B cell (primary cell): Measurements from ENCODE around the gene ZFP36L1. TPM values are rescaled to one million over a fixed set of nuclear protein-coding genes. Genes with fewer than 3 reads are reported as not detected.
A peak's percentile ranks its signal among the peaks of the same experiment; 100 is the strongest.

Experiments used
- ATAC-seq: fragments of 200-7000 bp; cut with Tn5 transposase; one replicate; pipeline ENCODE4 v1.10.0; 2021; ENCODE audit warnings: low read depth, mild to moderate bottlenecking, moderate number of reproducible peaks, moderate library complexity
- CTCF ChIA-PET: fragments of 350-600 bp; sonication (Branson Sonifier 250); formaldehyde crosslinking; loops from one replicate; lab custom pipeline; 2021; ENCODE audit warnings: antibody characterized with exemption, inconsistent platforms; lab: Charles Lee
- POLR2A ChIA-PET: fragments of 350-600 bp; sonication (Branson Sonifier 250); formaldehyde crosslinking; loops from one replicate; lab custom pipeline; 2021; ENCODE audit warnings: antibody characterized with exemption; lab: Charles Lee
- DNase-seq: peaks from one replicate; pipeline ENCODE4 v3.0.0; 2013
- H2AFZ ChIP-seq: 2 replicates; pipeline ENCODE4 v1.6.1; 2012; ENCODE audit warnings: mild to moderate bottlenecking, low read depth, low read length; ENCODE audit not compliant: insufficient read depth, poor library complexity, severe bottlenecking
- H3K27ac ChIP-seq, 2 donors: 1 replicate in 1 of 2; 2 replicates in 1 of 2; pipeline ENCODE4 v1.5.1; 2012 to 2013; ENCODE audit warnings: low read length in 2 of 2, mild to moderate bottlenecking in 2 of 2, moderate library complexity in 1 of 2
- H3K27me3 ChIP-seq, 4 experiments: fragments of 200-600 bp in 1 of 4; sonication (generic) in 1 of 4; replicated peaks in 1 of 4; 1 replicate in 2 of 4; 2 replicates in 2 of 4; pipeline versions ENCODE4 v1.6.1 to v1.7.0; 2013 to 2016; ENCODE audit warnings: low read length in 3 of 4, mild to moderate bottlenecking in 2 of 4, mixed read lengths in 1 of 4, moderate library complexity in 1 of 4; ENCODE audit not compliant: insufficient read depth in 4 of 4, control insufficient read depth in 3 of 4; ENCODE audit errors: control extremely low read depth in 1 of 4
- H3K36me3 ChIP-seq, 2 experiments: replicated peaks in 1 of 2; 1 replicate in 1 of 2; 2 replicates in 1 of 2; pipeline versions ENCODE4 v1.6.1 to v1.7.1; 2013; ENCODE audit warnings: low read length in 1 of 2; ENCODE audit not compliant: insufficient read depth in 2 of 2, control insufficient read depth in 1 of 2; ENCODE audit errors: control extremely low read depth in 1 of 2, extremely low read depth in 1 of 2
- H3K4me1 ChIP-seq, 2 donors: fragments of 200-600 bp in 1 of 2; sonication (generic) in 1 of 2; 1 replicate in 1 of 2; 2 replicates in 1 of 2; pipeline versions ENCODE4 v1.5.1 to v1.6.1; 2013 to 2017; ENCODE audit warnings: low read length in 2 of 2; ENCODE audit not compliant: control insufficient read depth in 2 of 2, insufficient read depth in 2 of 2
- H3K4me2 ChIP-seq: replicated peaks from 2 replicates; pipeline ENCODE3; 2012; ENCODE audit warnings: mild to moderate bottlenecking, low read depth, low read length; ENCODE audit not compliant: poor library complexity, severe bottlenecking
- H3K4me3 ChIP-seq, 5 experiments: fragments of 200-600 bp in 1 of 5; sonication (generic) in 1 of 5; 1 replicate in 3 of 5; 2 replicates in 2 of 5; pipeline versions ENCODE4 v1.5.1 to v1.7.0; 2011 to 2016; ENCODE audit warnings: low read length in 4 of 5, mild to moderate bottlenecking in 4 of 5, low read depth in 2 of 5, control low read depth in 1 of 5, moderate library complexity in 1 of 5; ENCODE audit not compliant: insufficient read depth in 1 of 5; ENCODE audit errors: control extremely low read depth in 1 of 5, extremely low read depth in 1 of 5
- H3K79me2 ChIP-seq: fragments of 200-600 bp; sonication (generic); one replicate; pipeline ENCODE4 v1.6.0; 2016; ENCODE audit warnings: low read length; ENCODE audit not compliant: control insufficient read depth, insufficient read depth
- H3K9ac ChIP-seq: fragments of 200-600 bp; sonication (generic); 2 replicates; pipeline ENCODE4 v1.6.1; 2017; ENCODE audit warnings: mild to moderate bottlenecking, low read length, moderate library complexity
- H3K9me3 ChIP-seq, 3 donors: one replicate each; pipeline versions ENCODE4 v1.6.1 to v1.7.1; 2013; ENCODE audit warnings: low read length in 2 of 3; ENCODE audit not compliant: control insufficient read depth in 2 of 3, insufficient read depth in 1 of 3; ENCODE audit errors: control extremely low read depth in 1 of 3
- H4K20me1 ChIP-seq: 2 replicates; pipeline ENCODE4 v1.6.0; 2012; ENCODE audit warnings: mild to moderate bottlenecking, low read length; ENCODE audit not compliant: insufficient read depth, control insufficient read depth, poor library complexity, severe bottlenecking
- H3K27ac Mint-ChIP-seq: one replicate; pipeline ENCODE4 v1.8.0; 2021; ENCODE audit warnings: mixed read lengths
- H3K27me3 Mint-ChIP-seq: one replicate; pipeline ENCODE4 v1.8.0; 2021; ENCODE audit warnings: mixed read lengths
- H3K4me1 Mint-ChIP-seq: one replicate; pipeline ENCODE4 v1.8.0; 2021; ENCODE audit warnings: mixed read lengths
- H3K4me3 Mint-ChIP-seq: one replicate; pipeline ENCODE4 v1.8.0; 2021; ENCODE audit warnings: mixed read lengths
- H3K9me3 Mint-ChIP-seq: one replicate; pipeline ENCODE4 v1.8.0; 2022; ENCODE audit warnings: mixed read lengths; ENCODE audit not compliant: insufficient read depth
- CTCF ChIP-seq: fragments of 200-600 bp; IDR thresholded peaks from one replicate; pipeline ENCODE4 v1.8.0; 2022; ENCODE audit warnings: antibody characterized with exemption, mild to moderate bottlenecking
- EZH2 ChIP-seq: IDR thresholded peaks from 2 replicates; pipeline ENCODE4 v1.6.1; 2012; ENCODE audit warnings: borderline replicate concordance, low read depth, mild to moderate bottlenecking, moderate library complexity, low read length; ENCODE audit not compliant: insufficient read depth, poor library complexity, severe bottlenecking
- WGBS: methylation state at CpG from one replicate; pipeline ENCODE4 v1.1.5; 2013; ENCODE audit warnings: missing lambda C conversion rate; ENCODE audit not compliant: insufficient coverage; 5-methylcytosine and 5-hydroxymethylcytosine counted together
- intact Hi-C: fragments of 100-400 bp; cut with micrococcal nuclease; formaldehyde crosslinking; loops from one replicate; pipeline ENCODE4 v1.10.0; 2022
- polyA plus RNA-seq: library from polyadenylated mRNA; depleted of rRNA; stranded (reverse); fragments of >200 nt; gene quantifications from 2 replicates; pipeline ENCODE4 v1.2.3, GENCODE V29; 2012
- total RNA-seq, 2 donors: library from RNA; stranded (reverse); fragments of 120-200 nt in 1 of 2; gene quantifications; 1 replicate in 1 of 2; 2 replicates in 1 of 2; pipeline versions ENCODE4 v1.2.3 to v1.2.4, GENCODE V29; 2013 to 2022

ZFP36L1 gene
- total and polyA plus RNA-seq, 2 donors (not counting 1 experiment from before 2014, with no cell fraction given), result 572 to 983 TPM

- Mint-ChIP-seq H3K4me3 (peak overlapping the region; percentile 87), H3K27me3 (no peaks in the 10 kb centered on the region), H3K9me3 (no peaks in the 10 kb centered on the region), H3K27ac (peak overlapping the region; percentile 98), H3K4me1 (peaks cover 84% of the 10 kb centered on the region)
- TF ChIP-seq EZH2, result no peak
- Histone ChIP-seq H3K27ac (peak overlapping the region; percentile 89 to 94), H3K4me1 (peaks cover 52 to 74% of the 10 kb centered on the region in 2 donors), H3K4me2 (peak overlapping the region; percentile 78), H4K20me1 (no peaks in the 10 kb centered on the region), H3K9ac (no peak overlapping the region), H3K79me2 (peaks cover 44% of the 10 kb centered on the region), H3K36me3 (no peaks in the 10 kb centered on the region), H2AFZ (no peak overlapping the region), H3K9me3 (no peaks in the 10 kb centered on the region), H3K27me3 (no peaks in the 10 kb centered on the region), H3K4me3 (no peak overlapping the region)
- WGBS, result 100% methylated on average over 1 of the region's 3 CpGs
- peak; percentile 43 for DNase-seq
- no peak for ATAC-seq
- intact Hi-C loops, result loop anchor here (2.0 to 10.0 kb wide), 7 partner anchors 27 to 883 kb away; no protein-coding TSS in a partner anchor
- ChIA-PET CTCF (interaction anchor here (0.5 to 14.8 kb wide), 38 partner anchors 9 to 993 kb away, joined by 3 to 263 read pairs (median 6); partner anchors contain the start of gene ZFP36L1), POLR2A (interaction anchor here (0.6 to 10.1 kb wide), 10 partner anchors 14 to 569 kb away, joined by 3 to 416 read pairs (median 26); partner anchors contain the start of gene ZFP36L1)
Observed at GRCh38 chr14:68817506-68818212, 24.8 kb upstream of the ZFP36L1 start.

- no peaks in the 10 kb centered on the region for H4K20me1 ChIP-seq
- TF ChIP-seq EZH2 (no peak), CTCF (peak; percentile 39)
- 34% methylated on average over 7 of the region's 13 CpGs for WGBS
- H2AFZ ChIP-seq, result peak overlapping the region; percentile 97
- Mint-ChIP-seq H3K4me3 (peak overlapping the region; percentile 87), H3K4me1 (peaks cover 83% of the 10 kb centered on the region), H3K27me3 (no peaks in the 10 kb centered on the region), H3K9me3 (no peaks in the 10 kb centered on the region), H3K27ac (peak overlapping the region; percentile 98)
- H3K79me2 ChIP-seq, result peaks cover 51% of the 10 kb centered on the region
- ATAC-seq (no peak), DNase-seq (no peak)
- H3K4me1 ChIP-seq, result peaks cover 56 to 74% of the 10 kb centered on the region in 2 donors
- H3K27me3 ChIP-seq, result no peaks in the 10 kb centered on the region
- H3K4me2 ChIP-seq, result peak overlapping the region; percentile 78
- intact Hi-C loops, result loop anchor here (1.0 to 10.0 kb wide), 12 partner anchors 28 to 882 kb away; no protein-coding TSS in a partner anchor
- H3K27ac ChIP-seq, result peak overlapping the region; percentile 89 to 94
- peak overlapping the region in 4 of 5 experiments; percentile 53 to 80 (median 76) for H3K4me3 ChIP-seq
- ChIA-PET POLR2A (interaction anchor here (0.6 to 10.1 kb wide), 15 partner anchors 13 to 567 kb away, joined by 3 to 416 read pairs (median 6); partner anchors contain the start of gene ZFP36L1), CTCF (interaction anchor here (0.5 to 14.8 kb wide), 53 partner anchors 10 to 992 kb away, joined by 3 to 263 read pairs (median 5); partner anchors contain the start of gene ZFP36L1)
- no peaks in the 10 kb centered on the region for H3K36me3 ChIP-seq
- no peaks in the 10 kb centered on the region for H3K9me3 ChIP-seq
- H3K9ac ChIP-seq, result peak overlapping the region; percentile 81
Observed at GRCh38 chr14:68816943-68817430, 24.1 kb upstream of the ZFP36L1 start.
